Keratinocyte (primary cell): ENCODE data around the gene NDUFS2. TPM values are rescaled to one million over a fixed set of nuclear protein-coding genes. Genes with fewer than 3 reads are reported as not detected.

Experiments
- DNase-seq: peaks from one replicate; pipeline ENCODE4 v3.0.0-alpha.2; 2011; ENCODE audit warnings: low read depth, missing footprints, low spot score
- FAIRE-seq: peaks from 2 replicates; lab custom pipeline; 2011; peaks lifted over from hg19 to GRCh38; lab: Jason Lieb, UNC
- H2AFZ ChIP-seq: 2 replicates; pipeline ENCODE4 v1.6.0; 2012; ENCODE audit warnings: low read length, control low read depth, inconsistent platforms; ENCODE audit not compliant: control insufficient read depth
- H3K27ac ChIP-seq: 2 replicates; pipeline ENCODE4 v1.5.1; 2011; ENCODE audit warnings: low read length; ENCODE audit not compliant: control insufficient read depth, insufficient read depth
- H3K27me3 ChIP-seq: 3 replicates; pipeline ENCODE4 v1.6.0; 2011; ENCODE audit warnings: low read length; ENCODE audit not compliant: control insufficient read depth, insufficient read depth; ENCODE audit errors: extremely low read depth
- H3K36me3 ChIP-seq, 2 experiments: 2 replicates in 1 of 2; 3 replicates in 1 of 2; pipeline ENCODE4 v1.5.1; 2011; ENCODE audit warnings: low read length in 2 of 2, mild to moderate bottlenecking in 1 of 2; ENCODE audit not compliant: control insufficient read depth in 2 of 2, insufficient read depth in 2 of 2; ENCODE audit errors: extremely low read depth in 1 of 2
- H3K4me1 ChIP-seq: 3 replicates; pipeline ENCODE4 v1.5.1; 2011; ENCODE audit warnings: low read length; ENCODE audit not compliant: control insufficient read depth, insufficient read depth; ENCODE audit errors: extremely low read depth
- H3K4me2 ChIP-seq: 3 replicates; pipeline ENCODE4 v1.6.0; 2011; ENCODE audit warnings: low read depth, low read length; ENCODE audit not compliant: control insufficient read depth, insufficient read depth; ENCODE audit errors: extremely low read depth
- H3K4me3 ChIP-seq, 3 experiments: fragments of 200-600 bp in 1 of 3; sonication (generic) in 1 of 3; 2 replicates in 2 of 3; 3 replicates in 1 of 3; pipeline ENCODE4 v1.5.1; 2011 to 2016; ENCODE audit warnings: low read length in 3 of 3, mild to moderate bottlenecking in 3 of 3, control low read depth in 2 of 3, inconsistent platforms in 1 of 3, low read depth in 1 of 3, mixed read lengths in 1 of 3, mixed run types in 1 of 3, moderate library complexity in 1 of 3; ENCODE audit not compliant: control insufficient read depth in 2 of 3, insufficient read depth in 2 of 3; ENCODE audit errors: extremely low read depth in 1 of 3
- H3K79me2 ChIP-seq: 2 replicates; pipeline ENCODE4 v1.6.0; 2012; ENCODE audit warnings: low read length; ENCODE audit not compliant: control insufficient read depth, insufficient read depth
- H3K9ac ChIP-seq: 3 replicates; pipeline ENCODE4 v1.6.0; 2011; ENCODE audit warnings: low read length; ENCODE audit not compliant: control insufficient read depth, insufficient read depth; ENCODE audit errors: extremely low read depth
- H3K9me1 ChIP-seq: 3 replicates; pipeline ENCODE4 v1.6.0; 2011; ENCODE audit warnings: low read length; ENCODE audit not compliant: control insufficient read depth, insufficient read depth; ENCODE audit errors: extremely low read depth
- H3K9me3 ChIP-seq: 2 replicates; pipeline ENCODE4 v1.5.1; 2012; ENCODE audit warnings: low read depth, low read length; ENCODE audit not compliant: control insufficient read depth
- H4K20me1 ChIP-seq: 3 replicates; pipeline ENCODE4 v1.6.0; 2011; ENCODE audit warnings: low read length; ENCODE audit not compliant: control insufficient read depth, insufficient read depth; ENCODE audit errors: extremely low read depth
- CTCF ChIP-seq, 3 experiments: IDR thresholded peaks in 1 of 3; conservative IDR thresholded peaks in 1 of 3; optimal IDR thresholded peaks in 1 of 3; 2 replicates in 2 of 3; 3 replicates in 1 of 3; pipeline versions ENCODE3 to v1.5.1; 2011; ENCODE audit warnings: low read length in 3 of 3, mild to moderate bottlenecking in 3 of 3, moderate library complexity in 2 of 3, control low read depth in 1 of 3, inconsistent platforms in 1 of 3; ENCODE audit not compliant: insufficient read depth in 2 of 3; ENCODE audit errors: extremely low read depth in 1 of 3
- EZH2 ChIP-seq: IDR thresholded peaks from one replicate; pipeline ENCODE4 v1.6.1; 2012; ENCODE audit warnings: inconsistent platforms, mild to moderate bottlenecking, low read length, moderate library complexity
- dilution Hi-C: fragments of 300-500 bp; cut with MboI; formaldehyde crosslinking; loops from one replicate; pipeline ENCODE4 v1.7.0; 2020; ENCODE audit warnings: low sequenced_read_pairs; ENCODE audit not compliant: extremely low pct_ligation_motif_present
- polyA plus RNA-seq, 5 experiments: library from polyadenylated mRNA; depleted of rRNA in 3 of 5; stranded (reverse) in 3 of 5; stranded (forward) in 1 of 5; unstranded in 1 of 5; fragments of >200 nt; gene quantifications; 1 replicate in 1 of 5; 2 replicates in 3 of 5; 3 replicates in 1 of 5; pipeline versions ENCODE4 v1.2.1 to v1.2.3, GENCODE V29; 2011 to 2012; ENCODE audit warnings: missing spikeins in 2 of 5, low read depth in 1 of 5, low replicate concordance in 1 of 5

The NDUFS2 gene
- polyA plus RNA-seq, 1 donor (not counting 4 experiments of a cell fraction or from before 2014, with no cell fraction given) = 136 TPM

GRCh38 chr1:161177112-161177935 is 24.8 kb upstream of the NDUFS2 start, which contains the start of gene B4GALT3:
B4GALT3 (minus strand) TSS chr1:161177507; CDS start chr1:161176060, 1,447 bp downstream.
- Histone ChIP-seq H4K20me1 (no peaks in the 10 kb centered on the region), H3K79me2 (peaks cover 16% of the 10 kb centered on the region), H3K36me3 (peaks cover 12 to 19% of the 10 kb centered on the region in 2 experiments), H2AFZ (peak within 1 kb of the TSS; percentile 100), H3K9ac (peak within 1 kb of the TSS; percentile 95), H3K27ac (peak within 1 kb of the TSS; percentile 92), H3K4me3 (peak within 1 kb of the TSS; percentile 87 to 93 (median 93)), H3K4me1 (peaks cover 20% of the 10 kb centered on the region), H3K9me1 (no peaks in the 10 kb centered on the region), H3K9me3 (no peaks in the 10 kb centered on the region), H3K27me3 (no peaks in the 10 kb centered on the region), H3K4me2 (peak within 1 kb of the TSS; percentile 99)
- dilution Hi-C loops = no loop called here
- FAIRE-seq (no peak), DNase-seq (no peak)
- TF ChIP-seq CTCF (optimal IDR thresholded peaks at IDR 0.05 in 1 of 3, IDR thresholded peaks at IDR 0.05 in 1 of 3, conservative IDR thresholded peaks at IDR 0.05 in 1 of 3; ENCODE audit: extremely low read depth in 1 of 3, insufficient read depth in 2 of 3, low read length in 3 of 3) (peak in 1 of 3 experiments; percentile 17), EZH2 (no peak)

- FAIRE-seq (no peak), DNase-seq (no peak)
- Histone ChIP-seq H3K9ac (peak overlapping the region; percentile 95), H3K9me3 (no peaks in the 10 kb centered on the region), H3K27me3 (no peaks in the 10 kb centered on the region), H4K20me1 (no peaks in the 10 kb centered on the region), H3K4me3 (peak overlapping the region in 2 of 3 experiments; percentile 93), H3K36me3 (peaks cover 10 to 19% of the 10 kb centered on the region in 2 experiments), H3K4me2 (peak overlapping the region; percentile 99), H3K27ac (peak overlapping the region; percentile 92), H2AFZ (peak overlapping the region; percentile 86), H3K4me1 (peaks cover 26% of the 10 kb centered on the region), H3K79me2 (peaks cover 16% of the 10 kb centered on the region), H3K9me1 (no peaks in the 10 kb centered on the region)
- dilution Hi-C loops = no loop called here
- TF ChIP-seq CTCF (optimal IDR thresholded peaks at IDR 0.05 in 1 of 3, IDR thresholded peaks at IDR 0.05 in 1 of 3, conservative IDR thresholded peaks at IDR 0.05 in 1 of 3; ENCODE audit: extremely low read depth in 1 of 3, insufficient read depth in 2 of 3, low read length in 3 of 3) = no peak
- TF ChIP-seq EZH2 = no peak
These were observed 24.3 kb upstream of the NDUFS2 start for GRCh38 chr1:161177936-161178244.
